ENCODE data around the gene VWA5B2.
A peak's percentile ranks its signal among the peaks of the same experiment; 100 is the strongest.

- TF ChIP-seq CTCF (conservative IDR thresholded peaks at IDR 0.05; ENCODE audit: low read depth, low read length): peak; percentile 56
- TF ChIP-seq EZH2 (IDR thresholded peaks at IDR 0.05; ENCODE audit: low read length, unreplicated experiment): no peak
These were observed 4.8 kb downstream of the VWA5B2 start for GRCh38 chr3:184234224-184234623.

Measured in PC-3 (cell line).